ENCODE results near the gene INPP5K. TPM values are rescaled to one million over a fixed set of nuclear protein-coding genes. Genes with fewer than 3 reads are reported as not detected.

The INPP5K gene
- total and polyA plus RNA-seq, 4 donors = 33.6 to 76.7 (median 41.0) TPM

- no peaks in the 10 kb centered on the region for H3K27me3 ChIP-seq (ENCODE audit: control insufficient read depth in 3 of 3, insufficient read depth in 3 of 3, low read length in 2 of 3)
- H3K4me1 ChIP-seq (ENCODE audit: control insufficient read depth in 5 of 5, insufficient read depth in 5 of 5, low read length in 5 of 5) = peaks cover 2 to 12% (median 10%) of the 10 kb centered on the region in 5 donors
- peak overlapping the region in 1 of 2 donors; percentile 28 for H3K9ac ChIP-seq (ENCODE audit: insufficient read depth in 1 of 2, low read length in 2 of 2)
- ATAC-seq (ENCODE audit: insufficient read depth, low FRiP score) (no peak), DNase-seq (peak in 2 of 3 donors; percentile 43 to 62)
- no peak overlapping the region for H3K4me3 ChIP-seq
- H3K9me3 ChIP-seq (ENCODE audit: control insufficient read depth in 4 of 4, insufficient read depth in 3 of 4, low read length in 3 of 4) = no peaks in the 10 kb centered on the region
- peak overlapping the region in 1 of 2 donors; percentile 44 for H3K27ac ChIP-seq (ENCODE audit: low read depth in 1 of 2, low read length in 1 of 2)
- H3K36me3 ChIP-seq (ENCODE audit: control insufficient read depth in 4 of 4, insufficient read depth in 4 of 4, low read length in 4 of 4) = peaks cover 10 to 32% (median 17%) of the 10 kb centered on the region in 4 donors
- WGBS, 2 donors = 71 to 75% methylated on average over 12 of the region's 12 CpGs
- TF ChIP-seq, protein P1, sequence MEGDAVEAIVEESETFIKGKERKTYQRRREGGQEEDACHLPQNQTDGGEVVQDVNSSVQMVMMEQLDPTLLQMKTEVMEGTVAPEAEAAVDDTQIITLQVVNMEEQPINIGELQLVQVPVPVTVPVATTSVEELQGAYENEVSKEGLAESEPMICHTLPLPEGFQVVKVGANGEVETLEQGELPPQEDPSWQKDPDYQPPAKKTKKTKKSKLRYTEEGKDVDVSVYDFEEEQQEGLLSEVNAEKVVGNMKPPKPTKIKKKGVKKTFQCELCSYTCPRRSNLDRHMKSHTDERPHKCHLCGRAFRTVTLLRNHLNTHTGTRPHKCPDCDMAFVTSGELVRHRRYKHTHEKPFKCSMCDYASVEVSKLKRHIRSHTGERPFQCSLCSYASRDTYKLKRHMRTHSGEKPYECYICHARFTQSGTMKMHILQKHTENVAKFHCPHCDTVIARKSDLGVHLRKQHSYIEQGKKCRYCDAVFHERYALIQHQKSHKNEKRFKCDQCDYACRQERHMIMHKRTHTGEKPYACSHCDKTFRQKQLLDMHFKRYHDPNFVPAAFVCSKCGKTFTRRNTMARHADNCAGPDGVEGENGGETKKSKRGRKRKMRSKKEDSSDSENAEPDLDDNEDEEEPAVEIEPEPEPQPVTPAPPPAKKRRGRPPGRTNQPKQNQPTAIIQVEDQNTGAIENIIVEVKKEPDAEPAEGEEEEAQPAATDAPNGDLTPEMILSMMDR (IDR thresholded peaks at IDR 0.05; ENCODE audit: control extremely low read depth, extremely low read depth) = no peak
Measured at GRCh38 chr17:1553354-1554266, 37.2 kb upstream of the INPP5K start.

GRCh38 chr17:1552932-1553331, 36.5 kb upstream of the INPP5K start:
- TF ChIP-seq, protein P1 (IDR thresholded peaks at IDR 0.05; ENCODE audit: control extremely low read depth, extremely low read depth) = no peak
- peaks cover 2 to 12% (median 10%) of the 10 kb centered on the region in 5 donors for H3K4me1 ChIP-seq (ENCODE audit: control insufficient read depth in 5 of 5, insufficient read depth in 5 of 5, low read length in 5 of 5)
- no peak overlapping the region for H3K4me3 ChIP-seq
- H3K9ac ChIP-seq (ENCODE audit: insufficient read depth in 1 of 2, low read length in 2 of 2) = no peak overlapping the region
- WGBS, 2 donors = 87 to 94% methylated on average over 11 of the region's 11 CpGs
- no peaks in the 10 kb centered on the region for H3K9me3 ChIP-seq (ENCODE audit: control insufficient read depth in 4 of 4, insufficient read depth in 3 of 4, low read length in 3 of 4)
- H3K36me3 ChIP-seq (ENCODE audit: control insufficient read depth in 4 of 4, insufficient read depth in 4 of 4, low read length in 4 of 4) = peaks cover 13 to 37% (median 22%) of the 10 kb centered on the region in 4 donors
- no peak for DNase-seq
- no peak for ATAC-seq (ENCODE audit: insufficient read depth, low FRiP score)
- H3K27ac ChIP-seq (ENCODE audit: low read depth in 1 of 2, low read length in 1 of 2) = no peak overlapping the region
- no peaks in the 10 kb centered on the region for H3K27me3 ChIP-seq (ENCODE audit: control insufficient read depth in 3 of 3, insufficient read depth in 3 of 3, low read length in 2 of 3)

GRCh38 chr17:1551741-1552140, 35.3 kb upstream of the INPP5K start:
- whole genome bisulfite sequencing, 2 donors = 95 to 96% methylated on average over 12 of the region's 12 CpGs
- H3K36me3 ChIP-seq (ENCODE audit: control insufficient read depth in 4 of 4, insufficient read depth in 4 of 4, low read length in 4 of 4) = peaks cover 8 to 31% (median 22%) of the 10 kb centered on the region in 4 donors

More at GRCh38 chr17:1551741-1552140, 35.3 kb upstream of the INPP5K start:
- TF ChIP-seq, protein P1 (IDR thresholded peaks at IDR 0.05; ENCODE audit: control extremely low read depth, extremely low read depth) = no peak
- Histone ChIP-seq H3K4me3 (no peak overlapping the region), H3K27ac (ENCODE audit: low read depth in 1 of 2, low read length in 1 of 2) (no peak overlapping the region), H3K4me1 (ENCODE audit: control insufficient read depth in 5 of 5, insufficient read depth in 5 of 5, low read length in 5 of 5) (peaks cover 2 to 12% (median 8%) of the 10 kb centered on the region in 5 donors), H3K9ac (ENCODE audit: insufficient read depth in 1 of 2, low read length in 2 of 2) (no peak overlapping the region), H3K9me3 (ENCODE audit: control insufficient read depth in 4 of 4, insufficient read depth in 3 of 4, low read length in 3 of 4) (no peaks in the 10 kb centered on the region), H3K27me3 (ENCODE audit: control insufficient read depth in 3 of 3, insufficient read depth in 3 of 3, low read length in 2 of 3) (no peaks in the 10 kb centered on the region)
- DNase-seq (no peak), ATAC-seq (ENCODE audit: insufficient read depth, low FRiP score) (no peak)
